K562 (cell line): ENCODE measurements around the gene ADAMTSL2. TPM values are rescaled to one million over a fixed set of nuclear protein-coding genes. Genes with fewer than 3 reads are reported as not detected.
A peak's percentile ranks its signal among the peaks of the same experiment; 100 is the strongest.

ENCODE experiments used
- ATF6 ChIP-seq: sonication (generic); formaldehyde crosslinking; IDR thresholded peaks from 2 replicates; pipeline ENCODE4 v1.4.0; 2020; ENCODE audit warnings: mild to moderate bottlenecking, missing genetic modification reagents
- BRD9 ChIP-seq: fragments of 450-650 bp; IDR thresholded peaks from 2 replicates; pipeline ENCODE4 v1.6.1; 2018; ENCODE audit warnings: low read depth; ENCODE audit not compliant: partially characterized antibody
- CREM ChIP-seq: IDR thresholded peaks from 2 replicates; pipeline ENCODE4 v1.6.1; 2014; ENCODE audit warnings: antibody characterized with exemption, low read depth
- ELK1 ChIP-seq: sonication (generic); formaldehyde crosslinking; IDR thresholded peaks from 2 replicates; pipeline ENCODE4 v1.8.1; 2022; ENCODE audit warnings: missing genetic modification reagents
- FOXJ2 ChIP-seq: fragments of 200-800 bp; sonication (Bioruptor generic); IDR thresholded peaks from 2 replicates; pipeline ENCODE4 v1.6.1; 2016; ENCODE audit warnings: missing genetic modification characterization, missing compliant biosample characterization
- GATA2 ChIP-seq: sonication (generic); formaldehyde crosslinking; IDR thresholded peaks from 2 replicates; pipeline ENCODE4 v1.4.0; 2020; ENCODE audit warnings: mild to moderate bottlenecking, missing genetic modification reagents
- HNRNPL ChIP-seq: fragments of 200-400 bp; formaldehyde crosslinking; IDR thresholded peaks from 2 replicates; pipeline ENCODE4 v1.6.1; 2017; ENCODE audit warnings: low read depth, mild to moderate bottlenecking, low read length
- MAFK ChIP-seq: IDR thresholded peaks from 2 replicates; pipeline ENCODE4 v1.6.1; 2011; ENCODE audit warnings: low read length, improper control_type of control experiment
- MIER1 ChIP-seq: fragments of 450-650 bp; IDR thresholded peaks from 2 replicates; pipeline ENCODE4 v1.6.1; 2016; ENCODE audit warnings: antibody characterized with exemption, mild to moderate bottlenecking, low read depth
- MTF1 ChIP-seq: fragments of 250-450 bp; sonication (Bioruptor Pico); IDR thresholded peaks from 2 replicates; pipeline ENCODE4 v1.9.0; 2021; ENCODE audit warnings: moderate library complexity, mild to moderate bottlenecking, inconsistent platforms, borderline replicate concordance
- NCOA6 ChIP-seq: fragments of 450-650 bp; IDR thresholded peaks from 2 replicates; pipeline ENCODE4 v1.6.1; 2017; ENCODE audit warnings: mild to moderate bottlenecking
- OTX1 ChIP-seq: fragments of 450-650 bp; formaldehyde crosslinking; IDR thresholded peaks from 2 replicates; pipeline ENCODE4 v1.4.0; 2022; ENCODE audit warnings: mild to moderate bottlenecking
- PYGO2 ChIP-seq: fragments of 450-650 bp; IDR thresholded peaks from 2 replicates; pipeline ENCODE4 v1.6.1; 2016; ENCODE audit warnings: mild to moderate bottlenecking, missing genetic modification characterization, moderate library complexity, missing compliant biosample characterization
- RBM39 ChIP-seq: fragments of 200-400 bp; formaldehyde crosslinking; optimal IDR thresholded peaks from 2 replicates; pipeline ENCODE3; 2018; ENCODE audit warnings: low read depth, low read length
- TOE1 ChIP-seq, 2 experiments: fragments of 450-650 bp in 1 of 2; sonication (generic) in 1 of 2; formaldehyde crosslinking in 1 of 2; IDR thresholded peaks; 2 replicates each; pipeline versions ENCODE4 v1.7.1 to v1.8.0; 2016 to 2022; ENCODE audit warnings: borderline replicate concordance in 2 of 2, mild to moderate bottlenecking in 2 of 2, antibody characterized with exemption in 1 of 2, inconsistent platforms in 1 of 2, low read depth in 1 of 2, missing genetic modification reagents in 1 of 2, moderate library complexity in 1 of 2
- TRIM28 ChIP-seq: fragments of 450-650 bp; IDR thresholded peaks from 2 replicates; pipeline ENCODE4 v1.6.1; 2017
- ZC3H8 ChIP-seq: fragments of 450-650 bp; IDR thresholded peaks from 2 replicates; pipeline ENCODE4 v1.6.1; 2017
- ZNF3 ChIP-seq: fragments of 250-450 bp; sonication (Bioruptor Pico); IDR thresholded peaks from 2 replicates; pipeline ENCODE4 v1.5.0; 2021; ENCODE audit warnings: mild to moderate bottlenecking, moderate library complexity
- ZNF316 ChIP-seq: fragments of 450-650 bp; IDR thresholded peaks from 2 replicates; pipeline ENCODE4 v1.6.1; 2016
- ZNF778 ChIP-seq: fragments of 450-650 bp; formaldehyde crosslinking; IDR thresholded peaks from 2 replicates; pipeline ENCODE4 v1.4.0; 2020; ENCODE audit warnings: mild to moderate bottlenecking, moderate library complexity
- polyA plus RNA-seq, 8 experiments: library from polyadenylated mRNA; depleted of rRNA in 4 of 8; stranded (reverse) in 5 of 8; unstranded in 3 of 8; fragments of >200 nt; fragmentation: Nextera tagmentation in 2 of 8; fragmentation: Illumina TruSeq in 1 of 8; extraction: Ambion mirVana in 2 of 8; extraction: Trizol in 1 of 8; gene quantifications; 2 replicates each; pipeline versions ENCODE4 v1.2.1 to v1.2.3, GENCODE V29; 2011 to 2014; ENCODE audit warnings: inconsistent platforms in 1 of 8, missing spikeins in 1 of 8
- total RNA-seq, 7 experiments: library from RNA; depleted of rRNA in 6 of 7; stranded (reverse); fragments of >200 nt in 6 of 7; fragmentation: Illumina TruSeq in 2 of 7; extraction: Trizol in 2 of 7; gene quantifications; 2 replicates each; pipeline versions ENCODE4 v1.2.1 to v1.2.3, GENCODE V29; 2011 to 2021; ENCODE audit warnings: low replicate concordance in 1 of 7
- TF ChIP-seq, protein P1 (sequence below), 2 experiments: fragments of 450-650 bp; IDR thresholded peaks; 2 replicates each; pipeline ENCODE4 v1.6.1; 2018; ENCODE audit warnings: mild to moderate bottlenecking in 2 of 2, low read depth in 1 of 2; ENCODE audit not compliant: partially characterized antibody in 2 of 2

ADAMTSL2 gene
- total and polyA plus RNA-seq, 9 of the 15 experiments (the other 6 are each of a cell fraction or from before 2014, with no cell fraction given): 0.04 TPM; not detected in 8

- no peak for TF ChIP-seq PYGO2 (tag)
- TF ChIP-seq TOE1 (IDR thresholded peaks at IDR 0.05; ENCODE audit: borderline replicate concordance): no peak
- TF ChIP-seq TOE1 (CRISPR knock-in tag; IDR thresholded peaks at IDR 0.05; ENCODE audit: borderline replicate concordance, low read depth): 0 out of 2 replicates have a peak, but pooled peaks have one; percentile 41
- TF ChIP-seq ZNF3 (CRISPR knock-in tag): no peak
- TF ChIP-seq ELK1 (CRISPR knock-in tag): 0 out of 2 replicates have a peak, but pooled peaks have one; percentile 16
- TF ChIP-seq MAFK: no peak
- no peak for TF ChIP-seq ATF6 (CRISPR knock-in tag)
- TF ChIP-seq HNRNPL: no peak
- no peak for TF ChIP-seq CREM
- no peak for TF ChIP-seq BRD9
- no peak for TF ChIP-seq MIER1
- TF ChIP-seq FOXJ2 (tag): no peak
- no peak for TF ChIP-seq MTF1
- TF ChIP-seq RBM39: no peak
- no peak for TF ChIP-seq ZC3H8
- no peak for TF ChIP-seq TRIM28
- TF ChIP-seq ZNF316: no peak
- no peak for TF ChIP-seq GATA2 (CRISPR knock-in tag)
- no peak for TF ChIP-seq NCOA6
- no peak for TF ChIP-seq ZNF778 (CRISPR knock-in tag)
- TF ChIP-seq OTX1: no peak
- TF ChIP-seq, protein P1, sequence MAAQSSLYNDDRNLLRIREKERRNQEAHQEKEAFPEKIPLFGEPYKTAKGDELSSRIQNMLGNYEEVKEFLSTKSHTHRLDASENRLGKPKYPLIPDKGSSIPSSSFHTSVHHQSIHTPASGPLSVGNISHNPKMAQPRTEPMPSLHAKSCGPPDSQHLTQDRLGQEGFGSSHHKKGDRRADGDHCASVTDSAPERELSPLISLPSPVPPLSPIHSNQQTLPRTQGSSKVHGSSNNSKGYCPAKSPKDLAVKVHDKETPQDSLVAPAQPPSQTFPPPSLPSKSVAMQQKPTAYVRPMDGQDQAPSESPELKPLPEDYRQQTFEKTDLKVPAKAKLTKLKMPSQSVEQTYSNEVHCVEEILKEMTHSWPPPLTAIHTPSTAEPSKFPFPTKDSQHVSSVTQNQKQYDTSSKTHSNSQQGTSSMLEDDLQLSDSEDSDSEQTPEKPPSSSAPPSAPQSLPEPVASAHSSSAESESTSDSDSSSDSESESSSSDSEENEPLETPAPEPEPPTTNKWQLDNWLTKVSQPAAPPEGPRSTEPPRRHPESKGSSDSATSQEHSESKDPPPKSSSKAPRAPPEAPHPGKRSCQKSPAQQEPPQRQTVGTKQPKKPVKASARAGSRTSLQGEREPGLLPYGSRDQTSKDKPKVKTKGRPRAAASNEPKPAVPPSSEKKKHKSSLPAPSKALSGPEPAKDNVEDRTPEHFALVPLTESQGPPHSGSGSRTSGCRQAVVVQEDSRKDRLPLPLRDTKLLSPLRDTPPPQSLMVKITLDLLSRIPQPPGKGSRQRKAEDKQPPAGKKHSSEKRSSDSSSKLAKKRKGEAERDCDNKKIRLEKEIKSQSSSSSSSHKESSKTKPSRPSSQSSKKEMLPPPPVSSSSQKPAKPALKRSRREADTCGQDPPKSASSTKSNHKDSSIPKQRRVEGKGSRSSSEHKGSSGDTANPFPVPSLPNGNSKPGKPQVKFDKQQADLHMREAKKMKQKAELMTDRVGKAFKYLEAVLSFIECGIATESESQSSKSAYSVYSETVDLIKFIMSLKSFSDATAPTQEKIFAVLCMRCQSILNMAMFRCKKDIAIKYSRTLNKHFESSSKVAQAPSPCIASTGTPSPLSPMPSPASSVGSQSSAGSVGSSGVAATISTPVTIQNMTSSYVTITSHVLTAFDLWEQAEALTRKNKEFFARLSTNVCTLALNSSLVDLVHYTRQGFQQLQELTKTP (IDR thresholded peaks at IDR 0.05; ENCODE audit: low read depth in 1 of 2, partially characterized antibody in 2 of 2): no peak
Measured at GRCh38 chr9:133495327-133496293, 38.9 kb upstream of the ADAMTSL2 start (continued).
